NCI-H1436 treated with DMSO at 0.1 percent for 48 hours (cell line): Measurements from ENCODE around the gene MYL11.

ENCODE experiments used
- DNase-seq: peaks from one replicate; lab custom pipeline; 2025; lab: John Stamatoyannopoulos, UW

MYL11 gene

GRCh38 chr16:30371248-30371816 lies 3.3 kb upstream of the MYL11 start:
- DNase-seq, result no peak

- no peak for DNase-seq
Measured at GRCh38 chr16:30372038-30372712, 2.4 kb upstream of the MYL11 start.

GRCh38 chr16:30372725-30373124 lies 1.9 kb upstream of the MYL11 start:
- DNase-seq, result no peak

- DNase-seq, result no peak
Measured at GRCh38 chr16:30375864-30376263, 1.3 kb downstream of the MYL11 start.

- no peak for DNase-seq
Measured at GRCh38 chr16:30376461-30376902, 1.9 kb downstream of the MYL11 start.

DNA sequence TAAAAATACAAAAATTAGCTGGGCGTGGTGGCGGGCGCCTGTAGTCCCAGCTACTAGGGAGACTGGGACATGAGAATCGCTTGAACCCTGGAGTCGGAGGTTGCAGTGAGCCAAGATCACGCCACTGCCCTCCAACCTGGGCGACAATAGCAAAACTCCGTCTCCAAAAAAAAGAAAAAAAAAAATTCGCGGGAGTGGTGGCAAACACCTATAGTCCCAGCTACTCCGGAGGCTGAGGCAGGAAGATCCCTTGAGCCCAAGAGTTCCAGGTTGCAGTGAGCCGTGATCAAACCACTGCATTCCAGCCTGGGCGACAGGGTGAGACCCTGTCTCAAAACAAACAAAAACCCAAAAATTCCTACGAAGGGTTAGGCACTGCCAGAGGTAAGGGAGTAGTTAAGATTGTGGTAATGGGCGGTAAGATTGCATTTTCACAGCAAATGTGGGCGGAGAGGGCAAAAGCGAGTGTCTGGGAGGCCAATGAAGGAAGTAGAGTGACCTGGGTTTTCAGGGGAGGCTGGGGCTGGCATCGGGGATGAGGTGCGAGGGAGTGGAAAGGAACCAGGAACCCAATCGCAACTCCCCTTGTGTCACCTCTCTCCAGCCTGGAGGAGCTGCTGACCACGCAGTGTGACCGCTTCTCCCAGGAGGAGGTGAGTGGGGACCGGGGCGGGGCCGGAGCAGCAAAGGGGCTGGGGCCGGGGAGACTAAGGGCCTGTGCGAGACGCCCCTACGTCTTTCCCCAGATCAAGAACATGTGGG lies 2.6 kb downstream of the MYL11 start:
- DNase-seq, result no peak

- DNase-seq, result peak; percentile 66
Measured at GRCh38 chr16:30377812-30378235, 3.2 kb downstream of the MYL11 start.

- DNase-seq, result peak; percentile 82
Measured at GRCh38 chr16:30378236-30379157, 3.9 kb downstream of the MYL11 start.

- no peak for DNase-seq
Measured at GRCh38 chr16:30379158-30379783, 4.7 kb downstream of the MYL11 start.

GRCh38 chr16:30380072-30380802 lies 5.6 kb downstream of the MYL11 start:
- DNase-seq, result no peak

GRCh38 chr16:30380803-30381208 lies 6.2 kb downstream of the MYL11 start:
- no peak for DNase-seq

DNA sequence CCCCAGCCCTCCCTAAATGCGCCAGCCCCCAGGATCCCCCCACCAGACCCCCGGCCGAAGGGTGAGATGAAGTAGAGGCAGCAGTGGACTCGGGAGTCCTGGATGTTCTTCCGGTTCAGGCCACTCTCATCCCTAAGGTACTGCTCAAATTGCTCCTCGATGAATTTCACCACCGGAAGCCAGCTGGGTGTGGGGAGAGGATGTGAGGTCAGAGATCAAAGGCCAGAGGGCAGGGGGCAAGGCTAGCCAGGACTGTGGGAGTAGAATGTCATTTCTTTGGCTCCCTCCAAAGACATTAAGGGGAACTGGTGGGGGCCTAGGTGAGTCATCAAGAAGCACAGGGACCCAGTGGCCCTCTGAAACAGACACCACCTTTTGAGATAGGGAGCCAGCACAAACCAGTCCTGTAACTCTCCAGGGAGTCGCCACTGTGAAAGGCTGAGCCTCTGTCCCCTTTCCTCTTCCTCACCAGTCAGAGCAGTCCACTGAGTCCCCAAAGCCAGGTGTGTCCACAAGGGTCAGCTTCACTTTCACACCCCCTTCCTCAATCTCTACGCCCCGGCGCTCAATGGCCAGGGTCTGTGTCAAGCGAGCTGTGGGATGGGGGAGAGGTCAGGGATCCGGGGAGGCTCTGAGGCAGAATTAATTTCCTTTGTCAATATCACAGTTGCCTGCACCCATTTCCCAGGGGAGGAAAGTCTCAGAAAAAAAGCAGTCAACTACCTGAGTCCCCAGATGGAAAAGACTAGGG lies 6.9 kb downstream of the MYL11 start:
- no peak for DNase-seq

- DNase-seq, result no peak
Measured at GRCh38 chr16:30382111-30382881, 7.7 kb downstream of the MYL11 start, which contains the start of gene SEPTIN1. TSS of gene SEPTIN1 (minus strand) at chr16:30382561. CDS start at chr16:30382542, 19 bp downstream.

DNA sequence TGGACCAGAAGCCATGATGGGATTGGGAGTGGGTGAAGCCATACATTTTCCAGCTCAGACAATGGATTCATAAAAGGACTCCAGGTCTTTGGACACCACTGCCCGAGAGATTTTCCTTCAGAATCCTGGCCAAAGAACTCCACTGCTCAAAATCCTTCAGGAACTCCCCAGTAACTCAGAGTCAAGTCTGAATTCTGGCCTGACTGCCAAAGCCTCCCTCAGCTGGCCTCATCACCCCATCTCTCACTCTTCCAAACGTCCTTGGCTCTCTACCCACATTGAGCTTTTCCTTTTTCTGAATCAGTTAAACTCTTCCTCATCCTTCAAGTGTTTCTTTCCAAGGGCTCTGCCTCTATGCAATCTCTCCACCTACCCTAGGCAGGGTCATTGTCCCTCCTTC lies 8.9 kb downstream of the MYL11 start:
- DNase-seq, result no peak

DNA sequence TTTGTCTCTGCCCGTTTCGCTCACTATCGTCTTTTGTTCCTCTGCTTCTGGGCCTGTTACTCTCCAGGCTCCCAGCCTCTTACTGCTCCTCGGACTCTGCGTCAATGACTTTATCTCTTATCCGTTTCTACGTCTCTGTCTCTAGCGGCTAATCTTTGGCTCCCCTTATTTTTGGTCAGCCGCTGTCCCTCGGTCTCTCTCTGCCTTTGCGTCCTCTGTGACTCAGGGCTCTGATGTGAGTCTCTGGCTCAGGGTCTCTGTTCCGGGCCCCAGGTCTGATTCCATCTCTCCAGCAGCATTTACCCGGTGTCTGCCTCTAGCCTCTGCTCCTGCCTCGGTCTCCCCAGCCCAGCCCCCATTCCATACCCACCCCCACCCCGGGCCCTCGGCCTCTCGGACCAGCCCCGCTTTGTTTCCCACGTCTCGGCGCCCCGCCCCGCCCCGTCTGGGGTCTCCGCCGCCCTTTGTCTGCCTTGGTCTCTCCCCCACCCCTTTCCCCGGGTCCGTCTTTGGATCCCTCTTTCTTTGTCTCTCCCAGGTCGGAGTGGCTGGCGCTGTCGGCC lies 20.1 kb downstream of the MYL11 start:
- DNase-seq, result no peak

- peak; percentile 61 for DNase-seq
Measured at GRCh38 chr16:30395155-30395991, 20.8 kb downstream of the MYL11 start, which contains the start of gene ZNF48. TSS of gene ZNF48 (plus strand) at chr16:30395420. CDS start at chr16:30395795, 375 bp downstream.

DNA sequence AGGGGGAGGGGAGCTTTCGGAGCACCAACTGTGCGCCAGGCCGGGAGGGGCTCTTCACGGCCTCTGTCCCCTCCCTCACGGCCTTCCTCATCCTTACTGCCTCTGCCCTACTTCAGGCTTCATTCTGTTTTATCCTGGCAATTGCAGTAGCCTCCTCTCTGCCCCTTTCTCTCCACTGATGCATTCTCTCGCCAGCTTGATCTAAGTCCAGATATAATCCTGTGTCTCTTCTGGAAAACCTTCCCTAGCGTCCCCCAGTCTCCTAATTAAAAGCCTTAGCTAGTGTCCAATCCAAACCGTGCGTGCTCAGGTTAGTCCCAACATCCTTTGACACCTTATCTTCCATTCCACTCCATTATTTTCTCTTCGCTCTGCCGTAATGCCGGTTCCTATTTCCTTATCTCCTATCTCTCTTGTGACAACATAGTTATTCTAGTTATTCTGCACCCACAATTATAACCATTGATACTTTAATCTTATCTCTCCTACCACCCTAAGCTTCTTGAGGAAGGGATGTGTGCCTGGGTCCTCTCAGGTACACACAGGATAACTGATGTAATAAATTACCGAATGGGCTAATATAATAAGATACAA lies 21.5 kb downstream of the MYL11 start:
- DNase-seq, result no peak
